HL-60 (cell line): ENCODE measurements around the gene SENP3.

ENCODE experiments used
- DNase-seq, 2 experiments: peaks; one replicate each; pipeline ENCODE4 v3.0.0-alpha.2; 2010 to 2020; ENCODE audit warnings: low read depth in 1 of 2, low spot score in 1 of 2
- H3K27ac ChIP-seq: fragments of 250-450 bp; sonication (Bioruptor Pico); replicated peaks from 2 replicates; pipeline ENCODE4 v1.5.1; 2020; ENCODE audit warnings: mild to moderate bottlenecking, moderate library complexity
- H3K27me3 ChIP-seq: fragments of 250-450 bp; sonication (Bioruptor Pico); 2 replicates; pipeline ENCODE4 v1.5.1; 2021; ENCODE audit warnings: mild to moderate bottlenecking, moderate library complexity; ENCODE audit not compliant: insufficient read depth, poor library complexity, severe bottlenecking
- H3K4me3 ChIP-seq: replicated peaks from 2 replicates; pipeline ENCODE4 v1.5.1; 2011; ENCODE audit warnings: mild to moderate bottlenecking, control low read depth, low read length; ENCODE audit not compliant: insufficient read depth
- CTCF ChIP-seq: IDR thresholded peaks from one replicate; pipeline ENCODE4 v1.5.1; 2011; ENCODE audit warnings: low read length, control low read depth, inconsistent platforms; ENCODE audit not compliant: insufficient read depth
- GABPA ChIP-seq: IDR thresholded peaks from 2 replicates; pipeline ENCODE4 v1.6.1; 2012; ENCODE audit warnings: low read depth
- POLR2AphosphoS5 ChIP-seq: IDR thresholded peaks from 2 replicates; pipeline ENCODE4 v1.6.1; 2012; ENCODE audit warnings: low read depth
- REST ChIP-seq: IDR thresholded peaks from 2 replicates; pipeline ENCODE4 v1.6.1; 2012; ENCODE audit warnings: low read depth; ENCODE audit not compliant: insufficient replicate concordance
- SPI1 ChIP-seq: IDR thresholded peaks from 2 replicates; pipeline ENCODE4 v1.6.1; 2012; ENCODE audit warnings: low read depth, mild to moderate bottlenecking, borderline replicate concordance

The SENP3 gene

GRCh38 chr17:7541074-7541621 lies 20.6 kb upstream of the SENP3 start:
- no peak overlapping the region for H3K4me3 ChIP-seq
- TF ChIP-seq REST (no peak), CTCF (no peak), POLR2AphosphoS5 (no peak), GABPA (no peak), SPI1 (no peak)
- H3K27ac ChIP-seq: no peak overlapping the region
- no peaks in the 10 kb centered on the region for H3K27me3 ChIP-seq
- no peak for DNase-seq

- no peak for DNase-seq
- H3K27ac ChIP-seq: no peak overlapping the region
- H3K4me3 ChIP-seq: no peak overlapping the region
- H3K27me3 ChIP-seq: no peaks in the 10 kb centered on the region
- TF ChIP-seq POLR2AphosphoS5 (no peak), SPI1 (no peak), GABPA (no peak), CTCF (no peak), REST (no peak)
Measured at GRCh38 chr17:7544911-7545310, 16.8 kb upstream of the SENP3 start.

GRCh38 chr17:7548585-7549400 lies 12.9 kb upstream of the SENP3 start, which contains the start of gene TNFSF12:
TSS of gene TNFSF12 (plus strand) at chr17:7549058. CDS start at chr17:7549154, 96 bp downstream.
- Histone ChIP-seq H3K27ac (no peak within 1 kb of the TSS), H3K27me3 (no peaks in the 10 kb centered on the region), H3K4me3 (no peak within 1 kb of the TSS)
- TF ChIP-seq GABPA (no peak), REST (no peak), SPI1 (no peak), POLR2AphosphoS5 (no peak), CTCF (no peak)
- no peak for DNase-seq
